LNCaP clone FGC (cell line): ENCODE data around the gene SEPTIN10.
A peak's percentile ranks its signal among the peaks of the same experiment; 100 is the strongest.

Experiments
- DNase-seq: peaks from one replicate; pipeline ENCODE4 v3.0.0-alpha.2; 2011; ENCODE audit warnings: low read depth
- H3K4me3 ChIP-seq: 2 replicates; pipeline ENCODE4 v1.5.1; 2011; ENCODE audit warnings: mild to moderate bottlenecking, low read depth, low read length, control low read depth
- CTCF ChIP-seq: IDR thresholded peaks from 2 replicates; pipeline ENCODE4 v1.5.1; 2012; ENCODE audit warnings: mild to moderate bottlenecking; ENCODE audit not compliant: control insufficient read depth, insufficient read depth; ENCODE audit errors: extremely low read depth

The SEPTIN10 gene

DNA sequence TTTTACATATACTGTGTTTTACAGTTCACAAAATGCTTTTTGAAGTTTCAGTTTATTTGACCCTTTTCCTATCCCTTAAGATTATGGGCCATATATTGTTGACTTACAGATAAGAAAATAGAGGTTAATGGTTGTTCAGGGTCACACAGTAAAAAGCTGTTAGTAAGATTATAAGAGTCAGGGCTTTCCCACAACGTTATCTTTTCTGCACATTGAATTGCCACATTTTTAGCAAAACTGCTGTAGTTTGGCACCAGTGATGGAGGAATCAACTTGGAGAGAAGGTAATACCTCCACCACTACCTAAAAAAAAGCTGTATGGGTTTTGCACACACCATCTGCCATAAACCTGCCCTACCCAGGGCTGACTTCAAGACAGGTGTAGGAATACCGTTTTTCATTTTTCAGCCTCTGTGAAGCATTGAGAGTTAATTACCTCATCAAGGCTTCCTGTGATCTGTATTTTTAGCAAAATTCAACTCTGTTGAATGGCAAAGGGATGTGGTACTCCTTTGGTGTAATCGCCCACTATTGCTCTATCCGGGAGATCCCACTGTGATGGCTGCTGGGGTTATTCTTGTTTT, 5.4 kb upstream of the SEPTIN10 start:
- DNase-seq = no peak
- no peak for TF ChIP-seq CTCF
- no peak overlapping the region for H3K4me3 ChIP-seq

DNA sequence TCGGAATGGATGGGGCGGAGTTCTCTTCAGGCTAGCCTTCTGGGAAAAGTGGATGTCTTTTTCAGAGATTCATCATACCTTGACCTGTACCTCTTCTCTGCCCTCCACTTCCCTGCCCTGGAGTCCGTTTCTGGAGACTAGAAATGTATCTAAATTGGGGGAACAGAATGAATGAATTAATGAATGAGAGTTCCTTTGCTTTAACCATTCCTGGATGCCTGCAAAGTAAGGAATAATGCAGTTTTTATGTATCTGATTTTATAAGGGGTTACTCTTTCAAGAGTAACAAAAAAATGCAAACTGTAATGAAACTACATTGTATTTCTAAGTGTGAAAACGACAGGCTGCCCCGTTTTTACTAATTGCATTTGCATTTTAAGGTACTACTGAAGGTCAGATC, 2.4 kb upstream of the SEPTIN10 start:
- no peak overlapping the region for H3K4me3 ChIP-seq
- no peak for TF ChIP-seq CTCF
- DNase-seq = no peak

- TF ChIP-seq CTCF = no peak
- no peak overlapping the region for H3K4me3 ChIP-seq
- DNase-seq = no peak
Observed at GRCh38 chr2:109615637-109616144, 1.9 kb upstream of the SEPTIN10 start.

DNA sequence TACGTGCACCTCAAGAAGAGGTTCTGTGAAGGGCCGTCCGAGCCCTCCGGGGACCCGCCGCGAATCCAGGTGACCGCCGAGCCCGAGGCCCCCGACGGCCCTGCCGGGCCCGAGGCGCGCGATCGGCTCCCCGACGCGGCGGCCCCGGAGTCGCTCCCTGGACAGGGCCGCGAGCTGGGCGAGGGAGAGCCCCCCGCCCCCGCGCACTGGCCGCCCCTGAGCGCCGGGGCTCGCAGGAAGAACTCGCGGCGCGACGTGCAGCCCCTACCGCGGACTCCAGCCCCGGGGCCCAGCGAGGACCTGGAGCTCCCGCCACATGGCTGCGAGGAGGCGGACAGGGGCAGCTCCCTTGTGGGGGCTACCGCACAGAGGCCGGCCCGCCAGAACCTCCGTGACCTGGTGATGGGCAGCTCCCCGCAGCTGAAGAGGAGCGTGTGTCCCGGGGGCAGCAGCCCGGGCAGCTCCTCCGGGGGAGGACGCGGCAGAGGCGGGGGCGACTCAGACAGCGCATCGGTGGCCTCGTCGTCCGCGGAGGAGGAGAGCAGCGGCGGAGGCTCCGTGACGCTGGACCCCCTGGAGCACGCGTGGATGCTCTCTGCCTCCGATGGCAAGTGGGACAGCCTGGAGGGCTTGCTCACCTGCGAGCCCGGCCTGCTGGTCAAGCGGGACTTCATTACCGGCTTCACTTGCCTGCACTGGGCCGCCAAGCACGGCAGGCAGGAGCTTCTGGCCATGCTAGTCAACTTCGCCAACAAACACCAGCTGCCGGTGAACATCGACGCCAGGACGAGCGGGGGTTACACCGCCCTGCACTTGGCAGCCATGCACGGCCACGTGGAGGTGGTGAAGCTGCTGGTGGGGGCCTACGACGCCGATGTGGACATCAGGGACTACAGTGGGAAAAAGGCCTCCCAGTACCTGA, 1.2 kb upstream of the SEPTIN10 start:
- TF ChIP-seq CTCF = no peak
- no peak for DNase-seq
- peak overlapping the region; percentile 58 for H3K4me3 ChIP-seq

GRCh38 chr2:109613081-109613921, 465 bp downstream of the SEPTIN10 start:
- TF ChIP-seq CTCF = no peak
- DNase-seq = no peak
- H3K4me3 ChIP-seq = peak overlapping the region; percentile 58

- no peak for DNase-seq
- no peak overlapping the region for H3K4me3 ChIP-seq
- peak; percentile 45 for TF ChIP-seq CTCF
Observed at GRCh38 chr2:109611467-109612095, 2.2 kb downstream of the SEPTIN10 start.
